ENCODE measurements around the gene GORAB.

GRCh38 chr1:170544624-170545023 is 12.7 kb downstream of the GORAB start:
- TF ChIP-seq JUND (IDR thresholded peaks at IDR 0.05) (no peak), EP300 (IDR thresholded peaks at IDR 0.05; ENCODE audit: borderline replicate concordance in 1 of 2, low read depth in 1 of 2, low read length in 1 of 2) (no peak)
